COLO829 (cell line): Measurements from ENCODE around the gene IFITM1.
A peak's percentile ranks its signal among the peaks of the same experiment; 100 is the strongest.
"Not testable (repeated sequence)": the region's sequence is repeated elsewhere in the genome, so short reads cannot be mapped to it uniquely, and the experiment has no call there.

ENCODE experiments used
- DNase-seq: peaks from one replicate; pipeline ENCODE4 v3.0.0; 2012; ENCODE audit warnings: low spot score

IFITM1 gene

GRCh38 chr11:326592-326841 lies 12.7 kb downstream of the IFITM1 start:
- DNase-seq: no peak

- no peak for DNase-seq
Measured at GRCh38 chr11:326842-327580, 13.2 kb downstream of the IFITM1 start.

- no peak for DNase-seq
Measured at GRCh38 chr11:327581-327923, 13.7 kb downstream of the IFITM1 start.

GRCh38 chr11:328012-328411 lies 14.2 kb downstream of the IFITM1 start:
- no peak for DNase-seq

GRCh38 chr11:328516-329100 lies 14.8 kb downstream of the IFITM1 start:
- not testable (repeated sequence) for DNase-seq

- no peak for DNase-seq
Measured at GRCh38 chr11:329886-330253, 16.0 kb downstream of the IFITM1 start.

- DNase-seq: no peak
Measured at GRCh38 chr11:330307-330693, 16.5 kb downstream of the IFITM1 start.

GRCh38 chr11:330694-331357 lies 17.0 kb downstream of the IFITM1 start:
- no peak for DNase-seq

- no peak for DNase-seq
Measured at GRCh38 chr11:331358-332060, 17.7 kb downstream of the IFITM1 start.

- no peak for DNase-seq
Measured at GRCh38 chr11:332651-333480, 19.0 kb downstream of the IFITM1 start.

- DNase-seq: not testable (repeated sequence)
Measured at GRCh38 chr11:333616-334263, 19.9 kb downstream of the IFITM1 start.

- DNase-seq: no peak
Measured at GRCh38 chr11:334264-334994, 20.6 kb downstream of the IFITM1 start.

- no peak for DNase-seq
Measured at GRCh38 chr11:335779-336658, 22.2 kb downstream of the IFITM1 start.

GRCh38 chr11:336659-337198 lies 22.9 kb downstream of the IFITM1 start:
- no peak for DNase-seq

- DNase-seq: no peak
Measured at GRCh38 chr11:337711-338110, 23.9 kb downstream of the IFITM1 start.

GRCh38 chr11:339963-340362 lies 26.1 kb downstream of the IFITM1 start:
- DNase-seq: no peak

- DNase-seq: no peak
Measured at GRCh38 chr11:340539-341512, 27.0 kb downstream of the IFITM1 start.

GRCh38 chr11:342328-342727 lies 28.5 kb downstream of the IFITM1 start:
- peak; percentile 94 for DNase-seq
